Measurements from ENCODE around the gene MBLAC2. TPM values are rescaled to one million over a fixed set of nuclear protein-coding genes. Genes with fewer than 3 reads are reported as not detected.

The MBLAC2 gene
- total and polyA plus RNA-seq, 2 donors (not counting 1 experiment from before 2014, with no cell fraction given), result 3.0 to 4.0 TPM

DNA sequence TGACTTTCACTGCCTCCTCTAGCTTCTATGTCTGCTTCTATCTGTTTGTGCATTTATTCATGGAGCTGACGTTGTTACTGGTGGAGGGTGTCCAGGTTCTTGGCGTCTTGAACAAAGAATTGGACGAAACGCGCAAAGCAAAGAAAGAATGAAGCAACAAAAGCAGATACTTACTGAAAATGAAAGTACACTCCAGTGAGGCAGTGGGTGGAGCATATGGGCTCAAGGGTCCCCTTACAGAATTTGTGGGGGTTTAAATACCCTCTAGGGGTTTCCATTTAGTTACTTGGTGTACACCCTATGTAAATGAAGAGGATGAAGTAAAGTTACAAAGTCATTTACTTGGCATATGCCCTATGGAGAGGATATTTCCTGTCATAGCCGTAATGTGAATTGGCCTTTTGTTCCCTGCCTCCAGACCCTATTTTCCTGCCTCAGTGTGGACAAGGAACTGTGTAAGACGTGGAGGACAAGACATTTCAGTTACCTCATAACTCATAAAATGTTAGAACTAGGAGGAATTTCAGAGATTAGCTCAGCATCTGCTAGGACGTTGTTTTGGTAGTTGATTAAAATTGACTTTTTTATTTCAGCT lies 3.1 kb upstream of the MBLAC2 start:
- H4K20me1 ChIP-seq (ENCODE audit: control insufficient read depth, extremely low read depth, insufficient read depth, low read length), result no peaks in the 10 kb centered on the region
- H3K79me2 ChIP-seq (ENCODE audit: control insufficient read depth, insufficient read depth, low read length), result peaks cover 9% of the 10 kb centered on the region
- no peak for TF ChIP-seq EZH2 (IDR thresholded peaks at IDR 0.05; ENCODE audit: low read length, missing control alignments)
- TF ChIP-seq, protein P1, sequence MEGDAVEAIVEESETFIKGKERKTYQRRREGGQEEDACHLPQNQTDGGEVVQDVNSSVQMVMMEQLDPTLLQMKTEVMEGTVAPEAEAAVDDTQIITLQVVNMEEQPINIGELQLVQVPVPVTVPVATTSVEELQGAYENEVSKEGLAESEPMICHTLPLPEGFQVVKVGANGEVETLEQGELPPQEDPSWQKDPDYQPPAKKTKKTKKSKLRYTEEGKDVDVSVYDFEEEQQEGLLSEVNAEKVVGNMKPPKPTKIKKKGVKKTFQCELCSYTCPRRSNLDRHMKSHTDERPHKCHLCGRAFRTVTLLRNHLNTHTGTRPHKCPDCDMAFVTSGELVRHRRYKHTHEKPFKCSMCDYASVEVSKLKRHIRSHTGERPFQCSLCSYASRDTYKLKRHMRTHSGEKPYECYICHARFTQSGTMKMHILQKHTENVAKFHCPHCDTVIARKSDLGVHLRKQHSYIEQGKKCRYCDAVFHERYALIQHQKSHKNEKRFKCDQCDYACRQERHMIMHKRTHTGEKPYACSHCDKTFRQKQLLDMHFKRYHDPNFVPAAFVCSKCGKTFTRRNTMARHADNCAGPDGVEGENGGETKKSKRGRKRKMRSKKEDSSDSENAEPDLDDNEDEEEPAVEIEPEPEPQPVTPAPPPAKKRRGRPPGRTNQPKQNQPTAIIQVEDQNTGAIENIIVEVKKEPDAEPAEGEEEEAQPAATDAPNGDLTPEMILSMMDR (conservative IDR thresholded peaks at IDR 0.05 in 1 of 2, IDR thresholded peaks at IDR 0.05 in 1 of 2; ENCODE audit: low read depth in 1 of 2, low read length in 2 of 2), result no peak
- DNase-seq (ENCODE audit: low read depth in 2 of 2), result no peak
- H3K9ac ChIP-seq (ENCODE audit: insufficient read depth, low read length), result no peak overlapping the region
- no peak overlapping the region for H3K27ac ChIP-seq (ENCODE audit: insufficient read depth, low read length)
- no peaks in the 10 kb centered on the region for H3K27me3 ChIP-seq (ENCODE audit: control insufficient read depth, insufficient read depth, low read length)
- H3K4me3 ChIP-seq (replicated peaks in 1 of 4; ENCODE audit: control extremely low read depth in 1 of 4, insufficient read depth in 1 of 4, low read depth in 3 of 4, low read length in 4 of 4), result peak overlapping the region in 1 of 4 experiments; percentile 23
- no peaks in the 10 kb centered on the region for H3K9me3 ChIP-seq (ENCODE audit: control insufficient read depth, insufficient read depth, low read depth, low read length)
- peak overlapping the region; percentile 19 for H2AFZ ChIP-seq (ENCODE audit: low read length)
- no peak overlapping the region for H3K4me2 ChIP-seq (ENCODE audit: extremely low read depth, insufficient read depth, low read length)
- H3K36me3 ChIP-seq (ENCODE audit: control insufficient read depth, insufficient read depth, low read length), result no peaks in the 10 kb centered on the region
- no peaks in the 10 kb centered on the region for H3K4me1 ChIP-seq (ENCODE audit: control insufficient read depth, extremely low read depth, insufficient read depth, low read length)

DNA sequence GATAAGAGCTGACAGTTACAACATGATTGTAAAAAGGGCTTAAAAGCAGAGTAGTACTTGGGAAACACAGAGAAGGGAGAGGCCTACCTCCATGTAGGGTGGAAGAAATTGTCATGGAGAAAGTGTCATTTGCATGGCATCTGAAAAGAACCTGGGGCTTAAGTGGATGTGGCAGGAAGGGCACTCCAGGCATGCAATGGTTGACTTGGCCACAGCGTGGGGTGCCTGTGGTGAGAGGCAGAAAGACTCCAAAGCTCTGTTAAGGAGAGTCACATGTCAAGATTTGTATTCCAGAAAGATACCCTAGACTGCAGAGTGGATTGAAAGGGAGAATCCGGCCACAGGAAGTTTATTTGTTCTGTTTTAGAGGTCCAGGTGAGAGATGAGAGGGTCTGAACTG lies 2.5 kb upstream of the MBLAC2 start:
- Histone ChIP-seq H3K27me3 (ENCODE audit: control insufficient read depth, insufficient read depth, low read length) (no peaks in the 10 kb centered on the region), H3K79me2 (ENCODE audit: control insufficient read depth, insufficient read depth, low read length) (peaks cover 9% of the 10 kb centered on the region), H3K9ac (ENCODE audit: insufficient read depth, low read length) (no peak overlapping the region), H3K36me3 (ENCODE audit: control insufficient read depth, insufficient read depth, low read length) (no peaks in the 10 kb centered on the region), H3K4me2 (ENCODE audit: extremely low read depth, insufficient read depth, low read length) (no peak overlapping the region), H4K20me1 (ENCODE audit: control insufficient read depth, extremely low read depth, insufficient read depth, low read length) (no peaks in the 10 kb centered on the region), H3K27ac (ENCODE audit: insufficient read depth, low read length) (no peak overlapping the region), H3K4me3 (replicated peaks in 1 of 4; ENCODE audit: control extremely low read depth in 1 of 4, insufficient read depth in 1 of 4, low read depth in 3 of 4, low read length in 4 of 4) (no peak overlapping the region), H3K4me1 (ENCODE audit: control insufficient read depth, extremely low read depth, insufficient read depth, low read length) (no peaks in the 10 kb centered on the region), H3K9me3 (ENCODE audit: control insufficient read depth, insufficient read depth, low read depth, low read length) (no peaks in the 10 kb centered on the region), H2AFZ (ENCODE audit: low read length) (no peak overlapping the region)
- no peak for TF ChIP-seq EZH2 (IDR thresholded peaks at IDR 0.05; ENCODE audit: low read length, missing control alignments)
- TF ChIP-seq, protein P1 (conservative IDR thresholded peaks at IDR 0.05 in 1 of 2, IDR thresholded peaks at IDR 0.05 in 1 of 2; ENCODE audit: low read depth in 1 of 2, low read length in 2 of 2), result no peak
- DNase-seq (ENCODE audit: low read depth in 2 of 2), result no peak

DNA sequence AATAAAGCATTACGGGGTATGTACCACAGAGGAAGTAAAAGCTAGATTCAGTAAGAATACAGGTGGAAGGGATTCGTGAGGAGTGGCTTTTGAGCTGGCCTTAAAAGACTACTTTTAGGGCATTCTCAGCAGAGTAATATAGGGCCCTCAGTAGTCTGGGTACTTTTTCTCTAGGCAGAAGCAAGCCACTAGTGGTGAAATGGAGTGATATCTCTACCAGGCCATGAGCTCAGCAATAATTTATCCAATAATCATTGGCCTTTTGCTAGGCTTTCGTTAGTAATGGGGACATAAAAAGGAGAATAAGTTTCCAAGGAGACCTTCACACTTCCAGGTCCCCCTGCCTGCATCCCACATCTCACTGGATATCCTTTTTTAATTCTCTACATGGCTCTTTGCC lies 1.8 kb upstream of the MBLAC2 start:
- TF ChIP-seq, protein P1 (conservative IDR thresholded peaks at IDR 0.05 in 1 of 2, IDR thresholded peaks at IDR 0.05 in 1 of 2; ENCODE audit: low read depth in 1 of 2, low read length in 2 of 2), result no peak
- no peak for TF ChIP-seq EZH2 (IDR thresholded peaks at IDR 0.05; ENCODE audit: low read length, missing control alignments)
- no peaks in the 10 kb centered on the region for H3K4me1 ChIP-seq (ENCODE audit: control insufficient read depth, extremely low read depth, insufficient read depth, low read length)
- no peaks in the 10 kb centered on the region for H3K36me3 ChIP-seq (ENCODE audit: control insufficient read depth, insufficient read depth, low read length)
- no peak overlapping the region for H3K4me3 ChIP-seq (replicated peaks in 1 of 4; ENCODE audit: control extremely low read depth in 1 of 4, insufficient read depth in 1 of 4, low read depth in 3 of 4, low read length in 4 of 4)
- H2AFZ ChIP-seq (ENCODE audit: low read length), result no peak overlapping the region
- DNase-seq (ENCODE audit: low read depth in 2 of 2), result no peak
- H3K27me3 ChIP-seq (ENCODE audit: control insufficient read depth, insufficient read depth, low read length), result no peaks in the 10 kb centered on the region
- peaks cover 9% of the 10 kb centered on the region for H3K79me2 ChIP-seq (ENCODE audit: control insufficient read depth, insufficient read depth, low read length)
- H3K9ac ChIP-seq (ENCODE audit: insufficient read depth, low read length), result no peak overlapping the region
- no peaks in the 10 kb centered on the region for H3K9me3 ChIP-seq (ENCODE audit: control insufficient read depth, insufficient read depth, low read depth, low read length)
- H3K27ac ChIP-seq (ENCODE audit: insufficient read depth, low read length), result no peak overlapping the region
- no peaks in the 10 kb centered on the region for H4K20me1 ChIP-seq (ENCODE audit: control insufficient read depth, extremely low read depth, insufficient read depth, low read length)
- H3K4me2 ChIP-seq (ENCODE audit: extremely low read depth, insufficient read depth, low read length), result no peak overlapping the region
